Activated CD4-positive, alpha-beta T cell treated with anti-CD3 and anti-CD28 coated beads for 1 hour (primary cell): ENCODE measurements around the gene MCHR1.
"Not testable (repeated sequence)": the region's sequence is repeated elsewhere in the genome, so short reads cannot be mapped to it uniquely, and the experiment has no call there.

ENCODE experiments used
- DNase-seq: peaks from one replicate; pipeline ENCODE4 v3.0.0-alpha.2; 2020

MCHR1 gene

GRCh38 chr22:40659166-40659565 is 20.1 kb upstream of the MCHR1 start:
- DNase-seq: no peak

GRCh38 chr22:40660730-40661129 is 18.6 kb upstream of the MCHR1 start:
- DNase-seq: no peak

DNA sequence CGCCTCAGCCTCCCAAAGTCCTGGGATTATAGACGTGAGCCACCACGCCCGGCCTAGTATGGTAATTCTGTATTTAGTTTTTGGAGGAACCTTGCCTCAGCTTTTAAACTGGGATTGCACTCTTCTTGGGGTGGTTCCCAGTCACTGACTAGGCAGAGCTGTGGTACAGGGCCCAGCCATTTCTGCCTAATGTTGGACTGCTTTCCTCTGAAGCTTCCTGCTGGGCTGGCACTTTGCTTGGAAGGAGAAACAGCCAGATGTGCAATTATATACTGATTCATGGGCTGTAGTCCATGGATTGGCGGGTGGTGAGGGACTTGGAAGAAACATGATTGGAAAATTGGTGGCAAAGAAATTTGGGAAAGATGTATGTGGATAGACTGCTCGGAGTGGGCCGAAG is 17.6 kb upstream of the MCHR1 start:
- no peak for DNase-seq

DNA sequence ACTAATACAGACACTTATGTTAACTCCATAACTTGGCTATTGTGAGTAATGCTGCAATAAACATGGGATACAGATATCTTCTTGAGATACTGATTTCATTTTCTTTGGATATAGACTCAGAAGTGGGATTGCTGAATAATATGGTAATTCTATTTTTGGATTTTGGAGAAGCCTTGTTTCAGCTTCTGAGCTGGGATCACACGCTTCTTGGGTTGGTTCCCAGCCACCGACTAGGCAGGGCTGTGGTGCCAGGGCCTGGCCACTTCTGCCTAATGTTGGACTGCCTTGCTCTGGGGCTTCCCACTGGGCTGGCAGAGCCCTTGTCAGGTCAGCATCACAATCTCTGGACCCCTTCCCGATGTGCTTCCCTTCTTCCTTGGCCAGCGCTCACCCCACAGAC is 14.0 kb upstream of the MCHR1 start:
- DNase-seq: no peak

DNA sequence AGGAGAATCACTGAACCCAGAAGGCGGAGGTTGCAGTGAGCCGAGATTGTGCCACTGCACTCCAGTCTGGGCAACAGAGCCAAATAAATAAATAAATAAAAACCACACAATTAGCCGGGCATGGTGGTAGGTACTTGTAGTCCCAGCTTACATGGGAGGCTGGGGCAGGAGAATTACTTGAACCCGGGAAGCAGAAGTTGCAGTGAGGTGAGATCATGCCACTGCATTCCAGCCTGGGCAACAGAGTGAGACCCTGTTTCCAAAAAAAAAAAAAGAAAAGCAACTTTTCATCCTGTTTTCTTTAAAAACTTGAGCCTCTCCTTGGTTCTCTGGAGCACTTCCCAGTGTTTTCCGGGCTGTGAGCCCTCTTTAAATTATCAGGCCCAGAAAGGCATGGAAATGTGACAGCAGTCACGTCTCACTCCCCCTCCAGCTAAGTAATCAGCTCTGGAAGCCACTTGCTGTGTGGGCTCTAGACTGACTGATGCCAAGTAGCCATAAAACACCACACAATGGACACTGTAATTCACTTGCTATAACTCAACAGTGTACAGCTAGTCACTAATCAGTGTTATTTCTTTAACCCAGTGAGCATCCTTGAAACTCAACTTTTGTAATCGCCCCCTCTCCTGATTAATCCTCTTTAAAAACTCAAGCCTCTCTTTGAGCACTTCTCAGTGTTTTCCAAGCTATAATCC is 13.0 kb upstream of the MCHR1 start:
- DNase-seq: no peak

DNA sequence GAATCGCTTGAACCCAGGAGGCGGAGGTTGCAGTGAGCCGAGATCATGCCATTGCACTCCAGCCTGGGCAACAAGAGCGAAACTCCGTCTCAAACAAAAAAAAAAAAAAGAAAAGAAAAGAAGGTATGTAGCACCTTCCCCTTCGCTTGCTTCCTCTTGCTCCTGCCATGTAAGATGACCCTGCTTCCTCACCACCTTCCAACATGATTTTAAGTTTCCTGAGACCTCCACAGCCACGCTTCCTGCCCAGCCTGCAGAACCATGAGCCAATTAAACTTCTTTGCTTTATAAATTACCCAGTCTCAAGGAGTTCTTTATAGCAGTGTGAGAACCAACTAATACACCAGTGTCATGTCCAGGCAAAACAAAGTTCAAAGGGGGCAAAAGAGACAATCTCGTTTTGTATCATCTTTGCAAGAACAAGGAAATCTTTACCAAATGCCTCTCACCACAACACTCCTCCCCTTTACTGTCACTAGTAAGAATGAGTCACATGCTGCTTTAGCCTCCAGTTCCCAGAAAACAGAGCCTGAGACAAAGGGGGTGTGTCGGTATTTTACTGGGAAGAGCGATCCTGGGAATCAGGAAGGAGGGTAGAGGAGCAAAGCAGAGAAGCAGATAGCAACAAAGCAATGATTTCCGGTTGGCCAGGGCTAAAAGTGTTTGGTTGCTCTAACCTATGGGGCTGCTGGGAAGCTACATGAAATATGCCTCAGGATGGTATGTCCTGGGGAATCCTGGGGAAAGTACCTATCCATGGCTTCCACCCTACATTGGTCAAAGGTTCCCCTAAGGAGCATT is 10.5 kb upstream of the MCHR1 start:
- DNase-seq: no peak

DNA sequence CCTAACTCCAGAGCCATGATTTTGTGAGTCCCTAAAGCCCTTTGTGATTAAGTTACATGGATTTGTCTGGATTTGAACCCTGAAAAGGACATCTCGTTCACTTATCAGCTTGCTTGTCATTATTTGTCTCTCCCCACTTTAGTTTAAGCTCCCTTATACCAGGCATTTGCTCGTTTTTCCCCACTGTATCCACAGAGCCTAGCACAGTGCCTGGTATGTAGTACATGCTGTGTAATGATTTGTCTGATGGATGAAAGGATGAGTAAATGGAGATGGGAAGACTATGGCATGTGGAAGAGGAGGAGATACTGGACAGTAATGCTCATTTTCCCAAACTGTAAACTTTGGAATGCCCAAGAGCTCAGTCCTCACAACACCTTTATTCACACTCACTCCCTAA is 9.2 kb upstream of the MCHR1 start:
- DNase-seq: no peak

- DNase-seq: no peak
Observed at GRCh38 chr22:40671369-40671768, 7.9 kb upstream of the MCHR1 start.

GRCh38 chr22:40671796-40672360 is 7.4 kb upstream of the MCHR1 start:
- no peak for DNase-seq

GRCh38 chr22:40673017-40673416 is 6.3 kb upstream of the MCHR1 start:
- DNase-seq: no peak

DNA sequence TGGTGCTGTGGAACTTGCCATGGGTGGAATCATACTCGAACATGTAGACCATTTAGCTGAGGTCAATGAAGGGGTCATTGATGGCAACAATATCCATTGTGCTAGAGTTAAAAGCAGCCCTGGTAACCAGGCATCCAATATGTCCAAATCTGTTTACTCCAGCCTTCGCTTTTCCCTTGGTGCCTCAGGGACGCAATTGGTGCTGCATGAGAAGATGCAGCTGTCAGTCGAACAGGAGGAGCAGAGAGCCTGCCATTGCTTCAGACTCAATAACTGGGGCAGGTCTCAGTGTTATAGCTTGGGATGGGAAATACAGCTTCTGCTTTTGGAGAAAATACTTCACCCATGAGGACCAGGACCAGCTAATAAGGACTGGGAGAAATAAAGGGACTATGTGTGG is 5.0 kb upstream of the MCHR1 start:
- no peak for DNase-seq

- not testable (repeated sequence) for DNase-seq
Observed at GRCh38 chr22:40676166-40676565, 3.1 kb upstream of the MCHR1 start.

GRCh38 chr22:40676644-40677043 is 2.6 kb upstream of the MCHR1 start:
- DNase-seq: no peak

DNA sequence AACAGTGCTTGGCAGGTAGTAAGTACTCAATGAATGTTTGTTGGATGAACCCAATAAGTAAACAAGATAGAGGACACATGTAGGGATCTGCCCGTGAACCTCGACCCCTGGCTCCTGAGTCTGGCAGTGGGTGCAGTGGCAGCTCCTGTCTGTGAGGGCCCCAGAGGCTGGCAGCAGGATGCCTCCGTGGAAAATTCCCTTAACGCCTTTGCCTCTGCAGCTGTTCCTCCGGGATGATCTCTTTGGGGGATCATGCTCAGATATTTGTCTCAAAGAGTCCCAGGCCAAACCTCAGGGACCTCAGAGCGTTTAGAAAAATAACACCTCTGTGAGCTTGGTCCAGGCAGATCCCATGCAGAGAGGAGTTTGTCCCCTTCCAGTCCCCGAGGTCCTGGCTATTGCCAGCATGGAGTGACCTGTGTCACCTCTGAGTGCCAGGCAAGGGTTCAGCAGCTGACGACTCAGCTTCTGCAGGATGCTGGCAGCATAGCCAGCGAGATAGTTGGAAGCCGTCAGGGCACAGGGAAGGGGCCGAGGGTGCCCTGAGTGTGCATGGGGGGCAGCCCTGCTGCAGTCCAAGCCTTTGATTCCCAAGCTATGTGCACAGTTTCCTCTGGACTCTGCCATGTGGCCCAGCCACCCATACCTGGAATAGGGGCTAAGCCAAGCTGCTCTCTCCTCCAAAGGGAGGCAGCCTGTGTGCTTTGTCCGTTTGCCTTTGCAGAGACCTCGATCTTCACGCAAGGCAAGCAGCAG is 613 bp upstream of the MCHR1 start:
- no peak for DNase-seq

GRCh38 chr22:40679964-40680818 is 907 bp downstream of the MCHR1 start:
- no peak for DNase-seq

DNA sequence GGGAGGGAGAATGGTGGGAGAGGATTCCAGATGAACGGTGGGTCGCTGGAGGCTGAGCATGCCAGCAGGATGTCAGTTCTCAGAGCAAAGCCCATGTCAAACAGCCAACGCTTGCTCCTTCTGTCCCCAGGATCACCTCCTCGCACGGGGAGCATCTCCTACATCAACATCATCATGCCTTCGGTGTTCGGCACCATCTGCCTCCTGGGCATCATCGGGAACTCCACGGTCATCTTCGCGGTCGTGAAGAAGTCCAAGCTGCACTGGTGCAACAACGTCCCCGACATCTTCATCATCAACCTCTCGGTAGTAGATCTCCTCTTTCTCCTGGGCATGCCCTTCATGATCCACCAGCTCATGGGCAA is 1.5 kb downstream of the MCHR1 start:
- DNase-seq: no peak

DNA sequence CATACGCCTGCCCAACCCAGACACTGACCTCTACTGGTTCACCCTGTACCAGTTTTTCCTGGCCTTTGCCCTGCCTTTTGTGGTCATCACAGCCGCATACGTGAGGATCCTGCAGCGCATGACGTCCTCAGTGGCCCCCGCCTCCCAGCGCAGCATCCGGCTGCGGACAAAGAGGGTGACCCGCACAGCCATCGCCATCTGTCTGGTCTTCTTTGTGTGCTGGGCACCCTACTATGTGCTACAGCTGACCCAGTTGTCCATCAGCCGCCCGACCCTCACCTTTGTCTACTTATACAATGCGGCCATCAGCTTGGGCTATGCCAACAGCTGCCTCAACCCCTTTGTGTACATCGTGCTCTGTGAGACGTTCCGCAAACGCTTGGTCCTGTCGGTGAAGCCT is 2.2 kb downstream of the MCHR1 start:
- DNase-seq: no peak

- no peak for DNase-seq
Observed at GRCh38 chr22:40684728-40685127, 5.4 kb downstream of the MCHR1 start.

DNA sequence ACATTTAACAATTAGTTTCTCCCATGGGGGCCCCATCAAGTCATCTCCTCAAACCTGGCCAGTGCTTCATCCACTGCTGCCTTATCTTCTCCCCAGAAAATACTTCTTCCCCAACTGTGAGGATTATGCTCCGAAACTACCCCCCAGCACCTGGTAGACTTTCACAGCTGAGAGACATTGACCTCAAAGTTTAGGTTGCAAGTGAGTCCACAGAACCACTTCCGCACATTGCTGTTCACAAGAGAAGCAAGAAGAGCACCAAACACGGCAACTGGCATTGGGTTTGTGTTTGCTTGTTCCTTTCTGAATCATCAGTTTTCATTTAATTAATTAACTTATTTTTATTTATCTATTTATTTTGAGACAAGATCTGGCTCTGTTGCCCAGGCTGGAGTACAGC is 6.1 kb downstream of the MCHR1 start:
- no peak for DNase-seq

- no peak for DNase-seq
Observed at GRCh38 chr22:40687706-40688105, 8.4 kb downstream of the MCHR1 start.

DNA sequence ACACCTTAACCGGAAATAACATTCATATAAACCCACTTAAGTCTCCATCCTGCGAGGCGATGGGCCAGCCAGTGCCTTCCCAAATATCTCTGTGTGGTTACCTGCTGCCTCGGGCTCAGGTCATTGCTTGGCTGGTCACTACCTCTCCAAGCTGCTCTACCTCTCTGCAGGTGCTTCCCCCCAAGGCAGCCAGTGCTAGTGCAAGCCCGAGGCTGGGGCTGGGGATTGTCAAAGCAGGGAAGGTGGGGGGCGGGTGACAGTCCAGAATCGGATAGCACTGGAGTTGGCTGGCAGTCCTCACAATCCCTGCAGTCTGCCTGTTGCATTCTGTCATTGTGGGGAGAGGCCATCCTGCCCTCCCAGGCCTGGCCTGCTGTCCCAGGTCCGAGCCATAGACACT is 11.1 kb downstream of the MCHR1 start:
- DNase-seq: no peak

- DNase-seq: no peak
Observed at GRCh38 chr22:40691532-40691931, 12.2 kb downstream of the MCHR1 start.

- no peak for DNase-seq
Observed at GRCh38 chr22:40694411-40694810, 15.1 kb downstream of the MCHR1 start.
